LHCN-M2 (cell line): Measurements from ENCODE around the gene MLN. TPM values are rescaled to one million over a fixed set of nuclear protein-coding genes. Genes with fewer than 3 reads are reported as not detected.

ENCODE experiments used
- DNase-seq: peaks from one replicate; pipeline ENCODE4 v3.0.0-alpha.2; 2012; ENCODE audit warnings: low read depth
- polyA plus RNA-seq: library from polyadenylated mRNA; unstranded; fragments of >200 nt; gene quantifications from one replicate; pipeline ENCODE4 v1.2.1, GENCODE V29; 2012; ENCODE audit warnings: missing spikeins
- total RNA-seq: library from RNA; depleted of rRNA; stranded (reverse); fragments of >200 nt; gene quantifications from 2 replicates; pipeline ENCODE4 v1.2.3, GENCODE V29; 2014; rRNA removed

MLN gene
- total RNA-seq = not detected in 2 replicates
- polyA plus RNA-seq = not detected

GRCh38 chr6:33803571-33804053 is at the start of gene MLN:
TSS of gene MLN (minus strand) at chr6:33804003. CDS start at chr6:33801163, 2,840 bp downstream.
- no peak for DNase-seq

GRCh38 chr6:33853026-33853425 is 49.2 kb upstream of the MLN start:
- DNase-seq = no peak

DNA sequence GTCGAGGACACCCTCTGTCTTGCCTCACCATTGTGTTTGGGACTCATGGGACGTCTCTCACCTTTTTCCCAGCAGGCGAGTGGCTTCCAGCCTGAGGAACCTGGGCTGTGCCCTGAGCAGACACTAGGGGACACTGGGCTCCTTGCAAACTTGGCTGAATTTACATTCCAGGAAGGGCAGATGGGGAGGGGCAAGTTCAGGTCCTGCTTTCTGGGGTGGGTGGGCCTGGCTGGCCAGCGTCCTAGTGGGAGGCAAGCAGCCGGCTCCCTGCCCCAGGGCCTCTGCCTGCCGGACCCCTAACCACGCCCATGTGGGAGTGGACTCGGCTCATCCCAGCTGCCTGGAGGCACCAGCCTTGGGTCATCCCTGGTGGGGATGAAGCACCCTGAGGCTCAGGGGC is 48.2 kb upstream of the MLN start:
- no peak for DNase-seq

DNA sequence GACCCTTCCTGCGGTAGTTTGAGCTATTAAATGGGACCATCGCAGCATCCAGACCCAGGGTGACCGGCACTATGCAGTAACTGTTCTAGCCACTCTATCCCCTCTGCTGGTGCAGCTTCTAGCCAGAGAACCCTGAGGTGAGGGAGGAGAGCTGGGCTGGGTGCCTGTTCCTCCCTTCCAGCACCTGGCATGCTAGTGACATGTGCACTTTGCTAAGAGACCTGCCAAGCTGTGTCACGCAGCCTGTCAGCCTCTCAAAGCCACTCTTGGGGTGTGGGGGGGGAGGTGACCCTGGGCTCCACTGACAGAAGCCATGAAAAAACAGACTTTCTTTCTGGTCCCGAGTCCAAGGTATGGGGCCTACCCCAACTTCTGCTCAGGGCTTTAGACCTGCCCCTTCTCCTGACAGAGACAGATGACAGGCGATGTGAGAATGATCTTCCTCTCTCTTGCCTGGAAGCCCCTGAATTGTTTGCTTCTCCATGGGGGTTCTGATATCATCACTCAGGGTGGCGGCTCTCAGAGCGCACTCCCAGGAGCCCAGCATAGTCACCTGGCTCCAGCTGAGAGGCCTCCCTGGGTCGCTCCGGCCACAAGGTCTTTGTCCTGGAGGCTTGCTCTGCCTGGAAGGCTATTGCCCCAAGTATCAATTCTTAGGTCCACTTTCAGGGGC is 47.2 kb upstream of the MLN start:
- no peak for DNase-seq

- no peak for DNase-seq
Observed at GRCh38 chr6:33850296-33850695, 46.5 kb upstream of the MLN start.

GRCh38 chr6:33849500-33850075 is 45.8 kb upstream of the MLN start:
- DNase-seq = no peak

DNA sequence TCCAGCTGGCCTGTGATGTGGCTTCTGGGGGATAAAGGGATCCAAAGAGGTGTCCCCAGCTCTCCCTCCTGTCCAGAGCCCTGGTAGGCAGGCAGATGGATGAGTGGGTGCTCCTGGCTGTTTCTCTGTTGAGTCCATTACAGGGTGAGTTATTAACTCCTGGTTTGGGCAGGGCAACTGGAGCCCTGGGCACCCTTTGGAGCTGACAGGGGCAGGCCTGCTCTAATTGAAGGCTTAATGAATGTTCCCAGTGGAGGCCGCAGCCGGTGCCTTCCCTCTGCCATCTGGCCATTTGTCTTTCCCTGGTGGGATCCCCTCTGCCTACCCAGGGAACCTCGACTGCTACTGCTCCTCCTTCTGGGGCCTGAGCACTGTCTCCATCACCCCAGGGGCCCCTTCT is 44.7 kb upstream of the MLN start:
- no peak for DNase-seq

DNA sequence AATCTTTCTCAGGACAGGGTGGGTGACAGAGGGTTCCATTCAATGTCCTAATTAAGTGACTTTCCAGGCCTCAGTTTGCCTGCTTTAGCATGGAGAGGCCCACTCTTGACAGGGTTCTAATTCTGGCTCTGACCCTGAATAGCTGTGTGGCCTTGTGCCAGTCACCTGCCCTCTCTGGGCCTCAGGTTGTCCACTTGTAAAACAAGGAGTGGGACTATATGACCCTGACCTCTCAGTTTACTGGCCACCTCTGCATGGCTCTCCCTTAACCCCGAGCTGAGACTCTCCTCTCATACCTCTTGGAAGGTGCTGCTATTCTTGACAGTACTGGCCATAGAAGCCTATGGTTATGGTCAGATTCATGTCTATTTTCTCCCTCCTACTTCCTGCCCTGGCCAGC is 44.1 kb upstream of the MLN start:
- no peak for DNase-seq

DNA sequence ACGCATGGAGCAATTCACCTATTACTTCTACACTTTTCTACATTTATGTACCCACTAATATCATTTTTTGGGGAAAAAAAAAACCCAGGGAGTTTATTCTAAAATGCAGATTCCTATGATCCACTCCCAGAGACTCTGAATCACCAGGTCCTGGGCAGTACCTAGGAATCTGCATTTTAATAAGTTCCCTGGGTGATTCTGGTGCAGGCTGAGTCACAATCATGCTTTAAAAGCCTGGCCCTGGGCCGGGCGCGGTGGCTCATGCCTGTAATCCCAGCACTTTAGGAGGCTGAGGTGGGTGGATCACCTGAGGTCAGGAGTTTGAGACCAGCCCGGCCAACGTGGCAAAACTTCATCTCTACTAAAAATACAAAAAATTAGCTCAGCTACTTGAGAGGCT is 43.3 kb upstream of the MLN start:
- no peak for DNase-seq

DNA sequence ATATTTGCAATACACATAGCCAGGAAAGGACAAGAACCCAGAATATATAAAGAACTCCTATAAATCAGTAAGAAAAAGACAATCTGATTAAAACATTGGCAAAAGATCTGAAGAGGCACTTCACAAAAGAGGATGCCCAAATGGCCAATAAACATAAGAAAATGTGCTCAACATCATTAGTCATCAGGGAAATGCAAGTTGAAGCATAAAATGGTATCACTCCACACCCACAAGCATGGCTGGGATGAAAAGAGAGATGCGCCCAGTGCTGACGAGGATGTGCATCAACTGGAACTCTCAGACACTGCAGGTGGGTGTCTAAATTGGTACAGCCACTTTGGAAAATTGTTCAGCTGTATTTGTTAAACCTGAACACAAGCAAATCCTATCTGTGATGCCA is 42.4 kb upstream of the MLN start:
- DNase-seq = peak; percentile 19

DNA sequence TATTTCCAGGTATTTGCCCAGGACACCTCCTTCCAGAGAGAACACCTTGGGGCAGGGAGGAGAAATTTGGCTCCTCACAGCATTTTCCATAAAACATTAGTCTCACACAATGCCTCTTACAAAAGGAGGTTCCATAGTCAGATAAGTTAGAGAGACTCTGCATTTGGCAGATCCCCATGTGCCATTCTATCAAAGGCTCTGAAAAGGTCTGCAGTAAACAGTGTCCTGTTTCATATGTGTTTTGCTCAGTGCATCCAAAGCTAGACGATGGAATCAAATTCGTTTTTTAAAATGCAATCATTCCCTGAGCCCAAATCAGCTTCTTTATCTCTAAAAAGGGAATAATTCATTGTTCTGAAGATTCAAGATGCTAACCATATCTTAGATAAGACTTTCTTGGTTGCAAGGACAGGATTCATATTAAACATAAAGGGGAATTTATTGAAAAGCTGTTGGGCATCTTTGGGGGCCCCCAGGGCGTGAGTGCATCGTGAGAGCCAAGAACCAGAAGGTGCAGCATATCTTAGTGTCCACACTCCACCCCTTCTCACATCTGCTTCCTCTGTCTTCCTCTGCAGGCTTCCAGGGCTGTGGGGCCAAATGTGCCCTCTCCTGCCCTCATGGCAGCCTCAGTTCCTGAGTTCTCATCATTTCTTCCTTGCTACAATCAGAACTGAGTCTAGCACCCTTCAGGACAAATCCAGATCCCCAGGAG is 41.4 kb upstream of the MLN start:
- no peak for DNase-seq

DNA sequence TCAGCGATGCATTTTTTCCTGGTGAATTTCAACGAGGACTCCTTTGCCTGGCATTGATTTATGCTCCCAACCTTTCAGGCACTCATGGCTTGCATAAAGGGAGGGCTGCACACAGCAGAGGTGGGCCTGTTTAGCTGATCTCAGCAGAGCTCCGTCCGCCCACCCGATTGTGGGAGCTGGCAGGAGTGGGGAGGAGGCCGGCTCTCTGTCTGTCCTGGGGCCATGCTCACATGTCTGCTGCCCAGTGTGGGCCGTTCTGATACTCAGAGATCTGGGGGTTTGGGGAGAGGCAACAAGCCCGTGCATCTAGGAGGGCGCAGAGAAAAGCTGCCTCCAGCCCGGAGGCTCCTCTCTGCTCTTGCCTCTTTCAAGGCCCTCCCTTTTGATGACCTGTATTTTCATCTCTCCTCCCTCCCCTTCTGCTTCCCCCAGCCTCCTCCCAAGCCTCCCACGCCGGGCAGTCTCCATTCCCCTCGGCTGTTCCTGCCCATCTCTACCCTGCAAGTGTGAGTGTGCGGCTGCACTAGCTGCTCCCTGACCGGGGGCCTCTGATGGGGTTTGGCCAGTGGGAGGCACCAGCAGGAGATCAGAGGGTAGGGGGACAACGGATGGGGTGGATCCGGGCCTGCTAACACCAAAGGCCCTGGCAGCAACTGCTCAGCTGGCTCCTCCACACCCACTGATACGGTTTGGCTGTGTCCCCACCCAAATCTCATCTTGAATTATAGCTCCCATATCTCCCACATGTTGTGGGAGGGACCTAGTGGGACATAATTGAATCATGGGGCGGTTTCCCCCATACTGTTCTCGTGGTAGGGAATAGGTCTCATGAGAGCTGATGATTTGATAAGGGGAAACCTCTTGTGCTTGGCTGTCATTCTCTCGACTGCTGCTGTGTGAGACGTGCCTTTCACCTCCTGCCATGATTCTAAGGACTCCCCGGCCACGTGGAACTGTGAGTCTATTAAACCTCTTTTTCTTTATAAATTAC is 39.6 kb upstream of the MLN start:
- no peak for DNase-seq

DNA sequence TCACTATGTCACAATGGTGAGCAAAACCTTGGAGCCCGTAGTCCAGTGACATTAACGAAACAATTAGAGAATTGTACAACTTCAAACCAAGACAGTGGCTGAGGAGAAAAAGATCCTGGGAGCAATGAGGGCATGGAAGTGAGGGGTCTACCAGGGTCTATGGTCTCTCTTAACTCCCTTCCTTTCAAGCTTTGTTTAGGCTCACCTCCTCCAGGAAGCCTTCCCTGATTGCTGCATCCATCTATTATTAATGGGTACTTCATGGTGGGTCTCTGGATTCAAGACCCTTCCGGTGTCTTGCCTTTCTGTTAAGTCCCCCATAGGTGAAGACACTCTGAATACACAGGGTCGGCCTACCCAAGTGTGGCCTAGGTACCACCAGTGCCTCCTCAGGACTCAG is 38.1 kb upstream of the MLN start:
- no peak for DNase-seq

GRCh38 chr6:33841070-33841469 is 37.3 kb upstream of the MLN start:
- peak; percentile 20 for DNase-seq

DNA sequence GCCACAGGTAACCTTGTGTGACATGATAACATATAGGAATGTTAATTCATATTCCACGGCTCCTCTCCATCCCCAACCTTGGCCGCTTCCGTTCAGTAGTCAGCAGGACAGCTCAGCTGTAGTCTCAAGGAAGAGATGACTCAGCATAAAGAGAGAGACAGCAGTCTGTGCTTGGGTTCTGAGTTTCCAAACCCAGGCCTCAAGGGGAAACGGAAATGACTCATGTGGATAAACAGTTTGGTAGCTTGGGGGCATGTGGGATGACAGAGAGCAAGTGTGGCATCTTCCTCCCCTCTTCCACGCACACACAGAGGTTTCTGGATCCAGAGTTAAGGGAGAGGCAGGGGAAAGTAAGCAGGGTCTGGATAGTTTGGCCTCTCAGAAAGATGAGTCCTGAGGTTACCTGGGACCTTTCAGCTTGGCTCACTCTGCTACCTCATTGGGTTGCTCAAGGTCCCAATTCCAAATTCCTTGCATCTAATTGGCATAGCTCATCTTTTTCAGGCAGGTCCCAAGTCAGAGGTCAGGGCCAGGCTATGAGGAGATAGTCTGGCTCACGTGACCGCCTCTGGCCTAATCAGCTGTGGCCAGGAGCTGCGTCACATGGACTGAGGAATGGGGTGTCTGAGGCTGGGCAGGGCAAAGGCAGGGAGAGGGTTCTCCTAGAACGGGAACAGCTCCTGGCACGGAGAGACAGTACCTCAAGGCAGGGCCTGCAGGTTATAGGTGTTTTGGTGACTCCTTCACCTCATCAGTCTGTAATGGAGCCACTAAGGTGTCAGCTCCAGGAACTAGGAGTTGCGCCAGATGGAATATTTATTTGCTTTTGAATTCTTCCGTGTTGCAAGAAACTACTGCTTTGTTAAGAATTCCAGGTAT is 36.5 kb upstream of the MLN start:
- DNase-seq = peak; percentile 98

GRCh38 chr6:33839399-33840047 is 35.7 kb upstream of the MLN start:
- no peak for DNase-seq

- no peak for DNase-seq
Observed at GRCh38 chr6:33838983-33839382, 35.2 kb upstream of the MLN start.

- DNase-seq = no peak
Observed at GRCh38 chr6:33837971-33838665, 34.3 kb upstream of the MLN start.

- no peak for DNase-seq
Observed at GRCh38 chr6:33836806-33837469, 33.1 kb upstream of the MLN start.
